Putamen (tissue), 1 donor: ENCODE results near the gene CAMTA2.
"Not testable (repeated sequence)": the region's sequence is repeated elsewhere in the genome, so short reads cannot be mapped to it uniquely, and the experiment has no call there.

ENCODE experiments used
- DNase-seq: peaks from one replicate; pipeline ENCODE4 v3.0.0-alpha.2; 2016; ENCODE audit warnings: low spot score

The CAMTA2 gene

GRCh38 chr17:4986951-4987766 is at the start of gene CAMTA2:
Gene CAMTA2 (minus strand): TSS chr17:4987675. CDS start chr17:4986222, 1,453 bp downstream.
- peak; percentile 87 for DNase-seq

DNA sequence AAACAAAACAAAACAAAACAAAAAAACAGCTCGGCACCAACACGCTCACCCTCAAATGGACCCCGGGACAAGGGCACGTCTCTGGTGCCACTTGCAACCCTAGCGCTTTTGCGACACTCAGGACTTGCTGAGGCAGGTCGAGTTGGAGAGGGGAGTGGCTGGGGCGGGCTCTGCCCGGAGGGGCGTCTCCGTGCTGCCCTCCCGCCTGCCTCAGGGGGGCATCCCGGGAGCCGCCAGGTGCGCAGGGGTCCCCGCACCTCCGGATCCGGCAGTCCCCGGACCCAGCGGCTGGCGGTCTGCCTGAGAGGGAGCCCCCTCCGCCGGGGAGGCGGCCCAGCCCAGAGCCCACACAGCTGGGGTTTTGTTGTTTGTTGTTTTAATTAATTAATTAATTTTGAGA is 47.8 kb upstream of the CAMTA2 start, which contains the start of gene SLC52A1:
Gene SLC52A1 (minus strand): TSS at position 112 of the 400 bp plus-strand sequence. CDS start 820 bp downstream, outside the sequence.
- no peak for DNase-seq

DNA sequence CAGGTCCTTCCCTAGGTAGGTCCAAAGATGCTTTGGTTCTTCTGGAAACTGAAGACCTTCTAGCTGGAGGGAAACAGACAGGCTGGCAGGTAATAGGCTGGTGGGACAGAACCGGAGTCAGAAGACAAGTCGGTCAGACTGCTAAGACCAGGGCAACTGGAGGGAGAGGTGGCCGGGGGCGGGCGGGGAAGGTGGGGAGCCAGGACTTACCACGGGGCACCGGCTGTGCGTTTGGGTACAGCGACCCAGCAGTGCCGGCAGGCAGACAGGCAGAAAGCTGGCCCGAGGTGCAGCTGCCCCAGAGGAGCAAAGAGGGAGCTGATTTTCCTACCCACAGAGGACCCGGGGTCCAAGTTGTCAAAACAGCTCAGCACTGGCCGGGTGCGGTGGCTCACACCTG is 47.2 kb upstream of the CAMTA2 start:
- DNase-seq = no peak

DNA sequence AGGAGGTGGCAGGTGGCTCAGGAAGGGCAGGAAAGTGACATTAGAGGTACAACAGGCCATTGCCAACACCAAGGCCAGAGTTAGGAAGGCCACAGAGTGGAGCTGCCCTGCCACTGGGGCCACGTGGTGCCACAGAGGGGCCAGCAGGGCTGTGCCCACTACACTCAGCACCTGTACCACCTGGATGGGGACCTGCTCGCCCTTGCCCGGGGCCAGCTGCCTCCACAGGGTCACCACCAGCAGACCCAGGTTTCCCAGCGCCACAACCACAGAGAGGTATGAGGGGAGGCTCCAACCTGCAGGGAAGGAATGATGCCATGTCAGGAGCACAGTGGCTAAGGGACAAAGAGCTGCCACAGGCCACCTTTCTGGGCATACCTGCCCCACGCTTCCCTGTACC is 46.6 kb upstream of the CAMTA2 start:
- no peak for DNase-seq

DNA sequence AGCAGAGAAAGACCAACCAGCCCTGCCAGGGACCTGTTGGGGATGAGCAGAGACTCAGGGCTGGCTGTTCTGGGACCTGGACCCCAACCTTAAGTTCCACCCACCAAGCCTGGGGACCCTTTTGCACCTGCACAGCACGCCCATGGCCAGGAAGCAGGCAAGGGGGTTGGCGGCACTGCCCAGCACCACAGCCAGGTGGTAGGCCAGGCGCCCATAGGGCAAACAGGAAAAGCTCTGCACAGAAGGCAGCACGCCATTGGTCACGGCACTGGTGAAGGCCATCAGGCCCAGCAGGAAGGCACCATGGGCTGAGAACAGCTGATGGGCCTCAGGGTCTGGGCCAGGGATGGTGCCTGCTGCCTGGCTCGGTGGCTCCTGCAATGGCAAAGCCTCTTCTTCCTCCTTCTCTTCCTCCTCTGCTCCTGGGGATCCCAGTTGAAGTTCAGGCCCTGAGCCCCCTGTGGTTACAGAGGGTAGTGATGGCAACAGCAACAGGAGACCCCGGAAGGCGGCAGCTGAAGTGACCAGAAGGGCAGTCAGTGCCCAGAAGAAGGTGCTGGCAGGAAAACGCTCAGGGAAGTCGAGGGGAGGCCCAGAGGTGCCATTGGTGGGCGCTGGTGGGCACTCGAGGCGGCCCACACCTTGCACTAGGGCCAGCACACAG is 46.0 kb upstream of the CAMTA2 start:
- no peak for DNase-seq

DNA sequence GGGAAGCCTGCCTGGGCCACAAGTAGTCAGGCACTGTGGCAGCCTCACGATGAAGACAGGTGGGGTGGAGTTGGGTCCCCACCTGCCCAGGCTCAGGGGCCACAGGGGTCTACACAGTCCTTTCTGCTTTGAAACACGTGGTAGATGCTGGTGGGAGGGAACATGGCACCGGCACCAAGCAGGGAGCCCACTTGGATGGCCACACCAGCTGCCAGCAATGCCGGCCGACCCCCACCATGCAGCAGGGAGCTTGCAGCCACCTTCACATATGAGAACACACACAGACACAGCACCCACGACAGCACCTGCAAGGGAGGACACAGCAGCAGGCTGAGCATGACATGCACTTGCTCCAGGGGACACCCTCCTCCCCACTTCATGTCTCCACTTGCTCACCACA is 45.4 kb upstream of the CAMTA2 start:
- no peak for DNase-seq

DNA sequence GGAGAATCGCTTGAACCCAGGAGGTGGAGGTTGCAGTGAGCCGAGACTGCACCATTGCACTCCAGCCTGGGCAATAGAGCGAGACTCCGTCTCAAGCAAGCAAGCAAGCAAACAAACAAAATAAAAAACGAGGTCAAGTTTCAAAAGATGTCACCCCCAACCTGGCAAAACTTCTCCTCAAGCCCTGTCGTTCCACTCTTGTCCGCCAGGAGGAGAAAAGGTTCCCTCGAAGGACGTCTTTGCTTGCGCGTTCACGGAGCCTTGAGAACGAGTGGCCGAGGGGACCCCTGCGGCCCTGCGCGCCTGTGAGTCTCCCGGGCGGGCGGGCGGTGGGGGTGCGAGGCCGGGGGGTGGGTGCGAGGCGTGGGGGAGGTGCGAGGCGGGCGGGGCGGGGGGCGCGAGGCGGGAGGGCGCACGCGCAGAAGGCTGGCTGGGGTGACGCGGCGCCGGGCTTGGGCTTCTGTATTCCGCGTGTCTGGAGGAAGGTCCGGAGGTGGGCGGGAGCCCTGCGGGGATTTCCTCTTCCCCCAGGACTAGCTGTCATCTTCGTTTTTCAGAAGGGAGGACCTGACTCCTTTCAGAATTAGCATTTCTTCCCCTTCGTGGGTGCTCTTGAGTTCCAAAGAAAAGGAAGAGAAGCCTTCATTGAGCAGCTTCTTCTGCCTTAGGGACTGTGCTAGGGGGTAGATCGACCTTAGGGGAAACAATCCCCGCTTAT is 44.0 kb upstream of the CAMTA2 start:
- peak; percentile 55 for DNase-seq

GRCh38 chr17:5030168-5030567 is 42.7 kb upstream of the CAMTA2 start:
- DNase-seq = not testable (repeated sequence)

- no peak for DNase-seq
Observed at GRCh38 chr17:5027916-5028315, 40.4 kb upstream of the CAMTA2 start.

- DNase-seq = no peak
Observed at GRCh38 chr17:5027299-5027698, 39.8 kb upstream of the CAMTA2 start.

- no peak for DNase-seq
Observed at GRCh38 chr17:5024604-5025003, 37.1 kb upstream of the CAMTA2 start.

DNA sequence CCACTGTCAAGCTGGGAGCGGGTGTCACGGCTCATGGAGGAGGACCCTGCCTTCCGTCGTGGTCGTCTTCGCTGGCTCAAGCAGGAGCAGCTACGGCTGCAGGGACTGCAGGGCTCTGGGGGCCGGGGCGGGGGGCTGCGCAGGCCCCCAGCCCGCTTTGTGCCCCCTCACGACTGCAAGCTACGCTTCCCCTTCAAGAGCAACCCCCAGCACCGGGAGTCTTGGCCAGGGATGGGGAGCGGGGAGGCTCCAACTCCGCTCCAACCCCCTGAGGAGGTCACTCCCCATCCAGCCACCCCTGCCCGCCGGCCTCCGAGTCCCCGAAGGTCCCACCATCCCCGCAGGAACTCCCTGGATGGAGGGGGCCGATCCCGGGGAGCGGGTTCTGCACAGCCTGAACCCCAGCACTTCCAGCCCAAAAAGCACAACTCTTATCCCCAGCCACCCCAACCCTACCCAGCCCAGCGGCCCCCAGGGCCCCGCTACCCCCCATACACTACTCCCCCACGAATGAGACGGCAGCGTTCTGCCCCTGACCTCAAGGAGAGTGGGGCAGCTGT is 36.2 kb upstream of the CAMTA2 start:
- no peak for DNase-seq

- no peak for DNase-seq
Observed at GRCh38 chr17:5022171-5022711, 34.8 kb upstream of the CAMTA2 start.

DNA sequence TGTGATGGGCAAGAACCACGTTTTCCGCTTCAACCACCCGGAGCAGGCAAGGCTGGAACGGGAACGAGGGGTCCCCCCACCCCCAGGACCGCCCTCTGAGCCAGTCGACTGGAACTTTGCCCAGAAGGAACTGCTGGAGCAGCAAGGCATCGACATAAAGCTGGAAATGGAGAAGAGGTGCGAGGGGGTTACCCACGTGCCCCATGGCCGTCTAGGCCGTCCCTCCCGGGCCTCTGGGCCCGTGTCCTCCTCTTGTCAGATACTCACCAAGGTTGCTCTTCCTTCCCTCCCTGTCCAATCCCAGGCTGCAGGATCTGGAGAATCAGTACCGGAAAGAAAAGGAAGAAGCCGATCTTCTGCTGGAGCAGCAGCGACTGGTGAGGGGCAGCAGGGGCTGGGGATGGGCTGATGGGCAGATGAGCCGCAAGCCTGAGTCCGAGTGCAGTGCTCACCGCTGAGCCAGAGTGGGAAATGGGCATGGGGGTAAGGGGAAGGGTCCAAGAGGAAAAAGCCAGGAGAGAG is 33.1 kb upstream of the CAMTA2 start:
- no peak for DNase-seq

- peak; percentile 21 for DNase-seq
Observed at GRCh38 chr17:5019475-5019956, 32.0 kb upstream of the CAMTA2 start.

DNA sequence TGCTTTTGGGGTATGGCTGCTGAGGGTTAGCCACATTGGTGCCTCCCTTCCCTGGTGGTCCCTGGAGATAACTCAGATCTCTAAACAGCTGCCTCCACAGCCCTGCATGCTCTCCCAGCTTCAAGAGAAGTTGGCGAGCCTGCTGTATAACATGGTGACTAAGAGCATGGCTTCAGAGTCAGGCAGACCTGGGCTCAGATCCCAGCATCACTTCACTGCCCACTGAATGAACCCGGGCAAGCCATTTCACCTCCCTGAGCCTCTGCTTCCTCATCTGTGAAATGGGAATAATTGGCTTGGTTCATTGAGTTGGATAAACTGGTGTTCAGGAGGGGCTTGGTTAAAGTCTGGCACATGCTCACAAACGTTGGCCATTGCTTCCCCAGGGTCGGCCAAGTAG is 26.9 kb upstream of the CAMTA2 start:
- DNase-seq = no peak

DNA sequence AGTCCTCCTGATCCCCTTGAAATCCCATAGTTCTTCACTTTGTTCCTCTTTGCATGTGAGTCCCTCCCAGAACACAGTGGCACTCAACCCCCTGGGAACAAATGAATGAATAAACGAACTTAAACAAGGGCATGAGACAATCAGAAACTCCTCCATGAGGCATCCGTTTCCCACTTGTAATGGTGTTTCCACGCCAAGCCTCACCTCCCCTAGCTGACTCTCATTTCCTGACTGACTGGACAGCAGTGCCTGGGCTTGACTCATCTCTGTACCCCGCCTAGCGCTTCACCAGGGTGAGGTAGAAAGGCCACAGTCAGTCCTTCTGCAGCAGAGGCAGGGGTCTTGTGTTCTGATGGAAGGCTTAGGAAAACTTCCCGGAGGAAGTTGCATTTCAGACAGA is 24.5 kb upstream of the CAMTA2 start:
- DNase-seq = no peak

GRCh38 chr17:5003214-5003867 is 15.9 kb upstream of the CAMTA2 start:
- no peak for DNase-seq

GRCh38 chr17:5002121-5002788 is 14.8 kb upstream of the CAMTA2 start:
- no peak for DNase-seq

DNA sequence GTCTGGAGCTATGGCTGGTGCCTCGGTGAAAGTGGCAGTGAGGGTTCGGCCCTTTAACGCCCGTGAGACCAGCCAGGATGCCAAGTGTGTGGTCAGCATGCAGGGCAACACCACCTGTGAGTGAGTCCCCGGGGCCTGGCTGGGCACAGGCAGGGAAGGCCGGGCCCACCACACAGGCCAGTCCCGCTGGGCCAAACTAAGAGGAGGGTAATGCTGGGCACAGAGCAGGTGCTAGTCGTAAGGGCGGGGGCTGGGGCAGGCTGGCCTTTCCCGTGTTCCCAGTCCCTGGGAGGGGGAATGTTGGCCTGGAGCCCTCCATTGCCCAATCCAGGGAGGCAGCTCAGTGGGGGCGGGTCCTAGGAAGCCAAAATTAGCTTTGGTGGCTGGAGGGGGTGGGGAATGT is 12.8 kb upstream of the CAMTA2 start:
- DNase-seq = no peak
